HL-60/S4 treated with retinoic acid at 250 ng/mL for 4 days and 3 days (cell line): ENCODE measurements around the gene ZNF570.

Experiments used
- in situ Hi-C: fragments of 300-500 bp; cut with MboI; formaldehyde crosslinking; loops from 2 replicates; pipeline ENCODE4 v1.7.0; 2022; ENCODE audit warnings: low sequenced_read_pairs

ZNF570 gene

DNA sequence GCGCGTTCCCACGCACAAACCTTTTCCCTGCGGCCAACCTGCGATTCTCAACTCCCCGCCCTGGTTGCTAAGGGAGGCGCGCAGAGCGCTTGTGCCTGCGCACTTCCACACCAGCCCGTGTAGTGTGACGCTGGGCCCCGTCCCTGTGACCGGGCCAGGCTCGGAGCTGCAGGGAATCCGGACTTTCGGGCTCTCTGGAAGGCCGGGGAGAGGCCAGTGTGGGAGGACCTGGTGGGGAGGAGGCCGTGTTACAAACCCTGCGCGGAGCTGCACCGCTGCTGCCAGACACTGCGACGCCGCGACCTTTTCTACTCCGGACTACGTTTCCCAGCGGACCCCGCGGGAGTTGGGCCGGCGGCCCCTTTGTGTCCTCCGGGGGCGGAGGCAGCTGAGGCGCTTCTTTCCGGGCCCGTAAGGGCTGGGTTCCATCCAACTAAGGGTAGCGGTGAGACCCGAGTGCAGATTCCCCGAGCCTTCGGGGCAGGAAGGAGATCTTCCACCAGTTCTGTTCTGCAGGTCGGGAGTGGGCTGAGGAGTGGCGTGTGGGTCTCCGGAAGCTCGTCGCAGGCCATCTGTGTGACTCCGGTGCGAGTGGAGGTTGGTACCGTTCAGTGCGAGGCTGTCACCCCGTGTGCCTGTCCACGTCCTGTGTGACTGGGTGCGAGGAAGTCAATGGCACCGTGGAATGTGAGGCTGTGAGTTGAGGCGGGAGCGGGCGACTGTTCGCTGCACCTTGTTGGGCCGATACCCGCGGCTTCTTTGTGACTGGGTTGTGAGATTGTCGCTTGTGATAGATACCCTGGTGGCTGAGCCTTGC, at the start of gene ZNF570:
TSS of gene ZNF570 (plus strand) at position 396 of the 817 bp plus-strand sequence. CDS start 999 bp downstream, outside the sequence.
- in situ Hi-C loops: no loop called here

GRCh38 chr19:37452500-37453245, 16.5 kb upstream of the ZNF570 start:
- in situ Hi-C loops: no loop called here

- in situ Hi-C loops: no loop called here
These were observed 2.8 kb upstream of the ZNF570 start for GRCh38 chr19:37466277-37466797.

DNA sequence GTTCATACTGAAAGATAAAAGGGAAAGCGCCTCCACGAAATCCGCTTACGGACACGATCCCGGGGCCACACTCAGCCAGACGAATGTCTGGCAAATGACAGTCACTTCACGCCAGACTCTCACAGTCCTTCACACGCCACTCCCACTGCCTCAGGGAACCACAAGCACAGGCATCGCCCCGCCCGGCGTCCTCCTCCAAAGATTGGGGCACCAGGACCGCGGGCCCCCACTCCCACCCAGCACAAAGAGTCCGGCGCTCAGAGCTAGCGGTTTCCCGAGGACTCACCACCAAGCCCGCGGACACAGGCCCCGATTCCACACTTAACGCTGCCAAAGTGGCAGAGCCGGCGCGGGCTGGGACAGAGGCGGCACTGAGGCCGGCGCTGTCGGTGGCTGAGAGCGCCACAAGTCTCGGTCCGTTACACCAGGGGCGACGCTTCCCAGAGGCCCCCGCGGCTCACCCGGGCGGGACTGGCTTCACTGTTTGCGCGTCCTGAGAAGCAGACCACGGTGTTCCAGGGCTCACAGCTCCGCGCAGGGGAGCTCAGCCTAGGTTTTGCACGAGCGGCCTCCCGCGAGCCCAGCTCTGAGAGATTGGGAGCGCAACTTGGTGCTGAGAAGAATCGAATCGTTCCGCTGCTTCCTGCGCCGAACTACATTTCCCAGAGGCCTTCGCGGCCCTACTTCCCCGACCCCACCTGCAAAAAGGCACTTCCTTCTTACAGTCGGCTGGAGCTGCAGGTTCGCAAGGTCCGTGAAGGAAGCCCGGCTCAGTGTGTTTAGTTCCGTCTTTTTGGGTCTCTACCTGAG, 2.2 kb upstream of the ZNF570 start, which contains the start of gene ZNF569:
TSS of gene ZNF569 (minus strand) at position 647 of the 810 bp plus-strand sequence. CDS start 22,523 bp downstream, outside the sequence.
- in situ Hi-C loops: no loop called here

- in situ Hi-C loops: no loop called here
These were observed 1.5 kb upstream of the ZNF570 start for GRCh38 chr19:37467608-37468090.

GRCh38 chr19:37470216-37470615, 1.1 kb downstream of the ZNF570 start:
- in situ Hi-C loops: no loop called here

DNA sequence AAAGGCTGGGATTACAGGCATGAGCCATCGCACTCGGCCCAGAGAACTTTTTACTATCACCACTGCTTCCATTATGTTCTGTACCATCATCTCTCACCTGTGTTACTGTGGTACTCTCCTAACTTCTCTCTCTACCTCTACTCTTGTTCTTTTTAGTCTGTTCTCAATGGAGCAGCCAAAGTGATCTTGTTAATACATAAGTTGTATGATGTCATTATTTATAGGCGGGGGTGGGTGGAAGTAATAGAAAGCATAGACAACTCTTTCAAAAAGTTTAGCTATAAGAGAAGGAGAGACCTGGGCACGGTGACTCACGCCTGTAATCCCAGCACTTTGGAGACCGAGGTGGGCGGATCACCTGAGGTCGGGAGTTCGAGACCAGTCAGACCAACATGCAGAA, 3.0 kb downstream of the ZNF570 start:
- in situ Hi-C loops: no loop called here

DNA sequence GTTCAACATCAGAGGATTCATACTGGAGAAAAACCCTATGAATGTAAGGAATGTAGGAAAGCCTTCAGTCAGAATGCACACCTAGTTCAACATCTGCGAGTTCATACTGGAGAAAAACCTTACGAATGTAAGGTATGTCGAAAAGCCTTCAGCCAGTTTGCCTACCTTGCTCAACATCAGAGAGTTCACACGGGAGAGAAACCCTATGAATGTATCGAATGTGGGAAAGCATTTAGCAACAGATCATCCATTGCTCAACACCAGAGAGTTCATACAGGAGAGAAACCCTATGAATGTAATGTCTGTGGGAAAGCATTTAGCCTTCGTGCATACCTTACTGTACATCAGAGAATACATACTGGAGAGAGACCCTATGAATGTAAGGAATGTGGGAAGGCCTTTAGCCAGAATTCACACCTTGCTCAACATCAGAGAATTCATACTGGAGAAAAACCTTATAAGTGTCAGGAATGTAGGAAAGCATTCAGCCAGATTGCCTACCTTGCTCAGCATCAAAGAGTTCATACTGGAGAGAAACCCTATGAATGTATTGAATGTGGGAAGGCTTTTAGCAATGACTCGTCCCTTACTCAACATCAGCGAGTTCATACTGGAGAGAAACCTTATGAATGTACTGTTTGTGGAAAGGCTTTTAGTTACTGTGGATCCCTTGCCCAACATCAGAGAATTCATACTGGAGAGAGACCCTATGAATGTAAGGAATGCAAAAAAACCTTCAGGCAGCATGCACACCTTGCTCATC, 15.4 kb downstream of the ZNF570 start:
- in situ Hi-C loops: no loop called here

DNA sequence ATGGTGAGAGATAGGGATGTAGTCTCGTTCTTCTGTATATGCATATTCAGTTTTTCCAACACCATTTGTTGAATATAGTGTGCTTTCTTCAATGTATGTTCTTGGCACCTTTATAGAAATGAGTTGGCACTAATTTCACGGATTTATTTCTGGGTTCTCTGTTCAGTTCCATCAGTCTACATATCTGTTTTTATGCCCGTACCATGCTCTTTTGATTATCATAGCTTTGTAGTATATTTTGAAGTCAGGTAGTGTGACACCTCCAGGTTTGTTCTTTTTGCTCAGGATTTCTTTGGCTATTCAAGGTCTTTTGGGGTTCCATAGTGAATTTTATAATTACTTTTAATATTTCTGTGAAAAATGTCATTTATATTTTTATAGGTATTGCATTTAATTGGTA, 23.1 kb downstream of the ZNF570 start:
- in situ Hi-C loops: no loop called here

DNA sequence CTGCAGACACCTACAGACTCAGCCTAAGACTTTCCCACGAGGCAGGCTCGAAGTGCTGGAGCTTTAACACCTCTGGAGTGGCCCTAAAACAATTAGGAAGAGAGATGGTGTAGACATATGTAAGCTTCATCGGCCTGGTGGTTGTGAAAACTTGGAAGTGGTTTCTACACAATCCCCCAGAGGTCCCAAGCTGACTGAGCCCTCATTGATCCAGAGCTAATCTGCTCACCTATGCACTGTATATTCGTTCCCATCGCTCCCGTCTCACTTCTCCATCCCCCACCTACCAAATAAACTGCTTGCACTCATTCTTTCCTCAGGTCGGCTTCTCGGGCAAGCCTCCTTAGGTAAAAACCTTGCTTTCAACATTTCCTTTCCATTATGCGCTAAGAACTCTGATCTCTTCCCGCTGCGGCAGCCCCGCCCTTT, 36.8 kb downstream of the ZNF570 start:
- in situ Hi-C loops: no loop called here

DNA sequence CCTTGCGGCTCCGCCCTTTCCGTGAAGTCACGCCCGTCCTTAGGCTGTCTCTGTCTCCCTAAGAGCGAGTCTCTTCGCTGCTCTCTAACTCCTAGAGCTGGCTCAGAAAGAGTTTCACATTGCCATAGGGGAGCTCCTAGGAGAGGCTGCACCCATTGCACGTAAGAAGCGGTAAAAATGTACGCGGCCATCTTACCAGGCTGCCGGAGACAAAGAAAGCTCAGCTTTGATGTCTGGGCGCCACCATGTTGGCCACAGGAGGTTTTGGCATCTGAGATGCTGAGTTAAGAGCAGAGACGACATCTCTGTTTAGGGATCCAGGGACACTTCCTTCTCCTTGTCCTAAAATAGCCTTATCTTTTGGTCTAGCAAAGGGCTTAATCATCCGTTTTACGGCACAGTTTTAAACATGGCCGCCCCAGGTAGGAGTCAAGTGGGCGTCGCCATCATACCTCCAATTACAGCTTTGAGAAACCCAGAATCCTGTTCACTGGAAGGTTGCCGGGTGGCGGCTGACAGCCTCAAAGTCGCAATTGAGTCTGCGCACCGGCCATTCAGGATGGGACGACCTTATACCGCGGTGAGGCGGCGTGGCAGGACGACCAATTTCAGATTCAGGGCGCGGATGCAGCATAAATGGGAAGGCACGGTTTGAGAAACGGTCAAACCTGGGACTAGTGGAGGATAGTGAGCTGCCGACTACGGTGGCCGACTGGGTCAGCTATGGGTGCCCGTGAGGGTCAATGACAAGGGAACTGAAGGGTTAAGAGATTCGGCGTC, 37.4 kb downstream of the ZNF570 start, which contains the start of gene ZNF793:
TSS of gene ZNF793 (plus strand) at position 553 of the 780 bp plus-strand sequence. CDS start 16,501 bp downstream, outside the sequence.
- in situ Hi-C loops: no loop called here

DNA sequence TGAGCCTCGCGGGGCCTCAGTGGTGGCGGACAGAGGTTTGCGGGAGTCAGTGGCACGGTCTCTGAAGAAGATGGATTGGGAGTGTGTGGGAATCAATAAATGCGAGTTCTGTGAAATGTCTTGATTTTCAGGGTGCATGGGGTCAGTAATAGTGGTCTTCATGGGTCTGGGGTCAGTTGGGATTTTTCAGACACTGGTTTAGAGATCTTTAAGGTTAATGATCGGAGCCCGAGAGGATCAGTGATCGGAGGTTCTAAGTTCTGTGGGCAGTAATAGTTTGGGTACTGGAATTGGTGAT, 38.0 kb downstream of the ZNF570 start:
- in situ Hi-C loops: no loop called here

GRCh38 chr19:37511186-37511585, 42.0 kb downstream of the ZNF570 start:
- in situ Hi-C loops: no loop called here

DNA sequence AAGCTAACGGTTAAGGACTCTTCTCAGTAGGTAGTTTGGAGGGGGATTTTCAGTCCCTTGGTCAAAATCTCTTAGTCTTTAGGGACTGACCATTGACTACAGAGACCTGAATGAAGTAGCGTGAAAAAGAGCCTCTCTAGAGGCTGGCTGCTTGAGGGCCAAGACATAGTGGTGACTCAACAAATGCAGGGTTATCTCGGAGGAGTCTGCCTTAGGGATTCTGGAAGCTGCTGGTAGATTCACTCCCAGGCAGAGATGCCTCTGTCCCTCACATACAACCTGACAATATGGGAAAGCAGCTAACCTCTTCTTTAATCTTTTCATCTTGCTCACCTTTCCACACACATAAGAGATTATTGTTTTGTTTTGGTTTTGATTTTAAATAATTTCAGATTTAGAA, 42.7 kb downstream of the ZNF570 start:
- in situ Hi-C loops: no loop called here

DNA sequence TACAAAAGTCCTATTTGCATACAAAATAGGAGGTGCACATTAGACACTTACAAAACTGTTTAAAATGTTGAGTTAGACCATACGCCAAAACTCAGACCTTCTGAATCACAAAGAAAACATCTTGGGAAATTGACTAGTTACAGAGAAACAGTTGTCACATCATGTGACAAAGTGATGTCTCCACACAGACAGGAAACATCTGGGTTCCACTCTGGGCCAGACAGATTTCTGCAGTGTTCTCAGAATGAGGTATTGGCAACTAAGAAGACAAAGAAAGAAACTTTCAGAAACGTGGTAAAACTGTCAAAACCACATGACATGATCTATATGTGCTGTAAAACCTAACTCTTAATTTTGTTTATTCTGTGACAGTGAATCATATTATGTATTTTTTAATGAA, 44.2 kb downstream of the ZNF570 start:
- in situ Hi-C loops: no loop called here

- in situ Hi-C loops: no loop called here
These were observed 50.7 kb downstream of the ZNF570 start for GRCh38 chr19:37519890-37520289.

DNA sequence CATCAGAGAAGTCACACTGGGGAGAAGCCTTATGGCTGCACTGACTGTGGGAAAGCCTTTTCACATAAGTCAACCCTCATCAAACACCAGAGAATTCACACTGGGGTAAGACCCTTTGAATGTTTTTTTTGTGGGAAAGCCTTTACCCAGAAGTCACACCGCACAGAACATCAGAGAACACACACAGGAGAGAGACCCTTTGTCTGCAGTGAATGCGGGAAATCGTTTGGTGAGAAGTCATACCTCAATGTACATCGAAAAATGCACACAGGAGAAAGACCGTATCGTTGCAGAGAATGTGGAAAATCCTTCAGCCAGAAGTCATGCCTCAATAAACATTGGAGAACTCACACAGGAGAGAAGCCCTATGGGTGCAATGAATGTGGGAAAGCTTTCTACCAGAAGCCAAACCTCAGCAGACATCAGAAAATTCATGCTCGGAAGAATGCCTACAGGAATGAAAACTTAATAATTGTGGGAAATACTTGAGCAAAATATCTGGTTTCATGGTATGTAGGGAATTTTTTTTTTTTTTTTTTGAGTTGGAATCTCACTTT, 68.3 kb downstream of the ZNF570 start:
- in situ Hi-C loops: no loop called here
